ENCODE measurements around the gene PTPA. TPM values are rescaled to one million over a fixed set of nuclear protein-coding genes. Genes with fewer than 3 reads are reported as not detected.
"Not testable (repeated sequence)": the region's sequence is repeated elsewhere in the genome, so short reads cannot be mapped to it uniquely, and the experiment has no call there.

PTPA gene
- total and polyA plus RNA-seq, 11 donors, result 96.0 to 212 (median 172) TPM

DNA sequence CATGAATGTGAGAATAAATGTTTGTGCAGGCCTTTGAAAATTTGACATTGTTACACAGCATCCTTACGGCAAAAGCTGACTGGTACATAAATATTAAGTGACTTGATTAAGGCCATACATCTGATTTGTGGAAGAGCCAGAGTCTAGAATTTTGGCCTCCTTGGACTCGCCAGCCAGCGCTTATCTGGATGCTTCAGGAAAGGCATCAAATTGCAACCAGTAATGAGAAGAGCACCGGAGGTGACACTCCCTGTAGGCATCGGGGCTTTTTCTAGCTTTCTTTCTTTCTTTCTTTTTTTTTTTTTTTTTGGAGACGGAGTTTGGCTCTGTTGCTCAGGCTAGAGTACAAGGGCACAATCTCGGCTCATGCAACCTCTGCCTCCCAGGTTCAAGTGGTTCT, 80.0 kb downstream of the PTPA start:
- intact Hi-C loops (cut with DNase I), result no loop called here
- H3K9me3 ChIP-seq, result peaks cover 0 to 11% (median 3%) of the 10 kb centered on the region in 12 donors
- no peaks in the 10 kb centered on the region for H3K4me1 ChIP-seq
- no peak for ATAC-seq
- 85 to 89% (median 88%) methylated on average over 7 of the region's 7 CpGs for WGBS, 4 donors
- TF ChIP-seq, protein P1, sequence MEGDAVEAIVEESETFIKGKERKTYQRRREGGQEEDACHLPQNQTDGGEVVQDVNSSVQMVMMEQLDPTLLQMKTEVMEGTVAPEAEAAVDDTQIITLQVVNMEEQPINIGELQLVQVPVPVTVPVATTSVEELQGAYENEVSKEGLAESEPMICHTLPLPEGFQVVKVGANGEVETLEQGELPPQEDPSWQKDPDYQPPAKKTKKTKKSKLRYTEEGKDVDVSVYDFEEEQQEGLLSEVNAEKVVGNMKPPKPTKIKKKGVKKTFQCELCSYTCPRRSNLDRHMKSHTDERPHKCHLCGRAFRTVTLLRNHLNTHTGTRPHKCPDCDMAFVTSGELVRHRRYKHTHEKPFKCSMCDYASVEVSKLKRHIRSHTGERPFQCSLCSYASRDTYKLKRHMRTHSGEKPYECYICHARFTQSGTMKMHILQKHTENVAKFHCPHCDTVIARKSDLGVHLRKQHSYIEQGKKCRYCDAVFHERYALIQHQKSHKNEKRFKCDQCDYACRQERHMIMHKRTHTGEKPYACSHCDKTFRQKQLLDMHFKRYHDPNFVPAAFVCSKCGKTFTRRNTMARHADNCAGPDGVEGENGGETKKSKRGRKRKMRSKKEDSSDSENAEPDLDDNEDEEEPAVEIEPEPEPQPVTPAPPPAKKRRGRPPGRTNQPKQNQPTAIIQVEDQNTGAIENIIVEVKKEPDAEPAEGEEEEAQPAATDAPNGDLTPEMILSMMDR (IDR thresholded peaks at IDR 0.05), result no peak
- H3K27ac ChIP-seq, result no peak overlapping the region
- DNase-seq, result no peak
- peaks cover 0 to 12% (median 0%) of the 10 kb centered on the region in 9 donors for H3K27me3 ChIP-seq
- no peak overlapping the region for H3K4me3 ChIP-seq
- no peaks in the 10 kb centered on the region for H3K36me3 ChIP-seq

DNA sequence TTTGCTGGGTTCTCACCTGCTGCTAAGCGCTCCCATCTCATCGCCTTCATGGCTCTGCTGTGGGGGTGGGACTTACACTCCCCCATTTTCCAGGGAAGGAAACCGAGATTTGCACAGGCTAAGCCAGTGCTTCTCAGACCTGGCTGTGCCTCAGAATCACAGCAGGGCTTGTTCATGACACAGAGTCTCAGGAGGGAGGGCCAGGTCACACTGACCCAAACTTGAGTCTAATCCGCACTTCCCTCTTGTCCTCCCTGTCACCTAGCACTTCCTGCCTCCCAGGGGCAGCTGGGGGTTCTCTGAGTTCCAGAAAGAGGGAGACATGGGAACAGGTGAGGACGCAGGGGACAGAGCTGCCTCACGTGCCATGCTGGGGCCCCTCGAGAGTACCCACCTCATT, 82.4 kb downstream of the PTPA start:
- Histone ChIP-seq H3K4me3 (no peak overlapping the region), H3K27me3 (peaks cover 0 to 12% (median 0%) of the 10 kb centered on the region in 9 donors), H3K4me1 (peaks cover 0 to 13% (median under 1%) of the 10 kb centered on the region in 12 donors), H3K36me3 (no peaks in the 10 kb centered on the region), H3K27ac (no peak overlapping the region), H3K9me3 (peaks cover 0 to 11% (median 2%) of the 10 kb centered on the region in 12 donors)
- ATAC-seq, result no peak
- WGBS, 4 donors, result 62 to 81% (median 77%) methylated on average over 4 to 7 of the region's 7 CpGs
- no peak for DNase-seq
- no peak for TF ChIP-seq POLR2A (IDR thresholded peaks at IDR 0.05)
- TF ChIP-seq, protein P1 (IDR thresholded peaks at IDR 0.05), result no peak
- intact Hi-C loops (cut with DNase I), result no loop called here

DNA sequence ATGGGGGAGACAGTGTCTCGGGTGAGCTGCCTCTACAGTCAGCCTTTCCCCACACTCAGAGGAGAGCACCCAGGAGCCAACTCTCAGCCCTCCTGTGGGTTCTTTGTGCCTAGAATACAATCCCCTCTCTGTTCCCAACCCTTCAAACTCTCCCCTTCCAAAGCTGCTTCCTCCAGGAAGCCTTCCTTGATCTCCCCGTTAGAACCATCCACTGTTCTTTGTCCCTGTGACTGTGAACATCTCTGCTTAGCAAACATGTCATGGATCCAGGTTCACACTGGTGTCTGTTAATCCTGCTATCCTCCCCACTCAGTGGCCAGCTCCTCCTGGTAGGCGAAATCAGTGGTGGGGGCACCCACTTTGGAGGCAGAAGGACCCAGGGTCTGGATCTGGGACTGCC, 83.0 kb downstream of the PTPA start:
- Histone ChIP-seq H3K4me3 (no peak overlapping the region), H3K36me3 (no peaks in the 10 kb centered on the region), H3K27me3 (peaks cover 0 to 12% (median 0%) of the 10 kb centered on the region in 9 donors), H3K27ac (no peak overlapping the region), H3K4me1 (peaks cover 0 to 18% (median 4%) of the 10 kb centered on the region in 12 donors), H3K9me3 (peaks cover 0 to 11% (median 2%) of the 10 kb centered on the region in 12 donors)
- no peak for TF ChIP-seq POLR2A (IDR thresholded peaks at IDR 0.05)
- TF ChIP-seq, protein P1 (IDR thresholded peaks at IDR 0.05), result no peak
- ATAC-seq (no peak), DNase-seq (no peak)
- WGBS, 4 donors, result 50 to 80% (median 73%) methylated on average over 3 of the region's 3 CpGs
- intact Hi-C loops (cut with DNase I), result no loop called here

DNA sequence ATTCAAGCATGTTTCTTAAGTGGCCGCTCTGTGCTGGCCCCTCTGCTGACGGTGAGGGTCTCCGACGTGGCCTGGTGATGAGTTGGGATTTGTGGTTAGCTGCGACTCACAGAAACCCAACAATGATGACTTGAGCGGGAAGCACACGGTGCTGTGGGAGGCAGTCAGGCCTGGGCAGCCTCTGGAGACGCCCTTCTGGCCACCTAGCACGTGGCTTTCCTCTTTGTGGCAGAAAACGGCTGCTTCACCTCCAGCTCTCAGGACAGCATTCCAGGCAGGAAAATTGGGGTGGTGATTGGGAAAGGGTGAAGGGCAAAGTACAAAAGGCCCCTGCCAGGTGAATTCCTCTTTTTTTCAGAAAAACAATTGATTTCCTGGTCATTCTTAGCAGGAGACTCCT, 84.4 kb downstream of the PTPA start:
- Histone ChIP-seq H3K27me3 (peaks cover 0 to 12% (median 0%) of the 10 kb centered on the region in 9 donors), H3K9me3 (peaks cover 0 to 15% (median 2%) of the 10 kb centered on the region in 12 donors), H3K4me1 (peaks cover 0 to 19% (median 4%) of the 10 kb centered on the region in 12 donors), H3K36me3 (no peaks in the 10 kb centered on the region), H3K4me3 (no peak overlapping the region), H3K27ac (no peak overlapping the region)
- DNase-seq (no peak), ATAC-seq (no peak)
- WGBS, 4 donors, result 92 to 97% (median 93%) methylated on average over 10 of the region's 10 CpGs
- intact Hi-C loops (cut with DNase I), result no loop called here
- TF ChIP-seq, protein P1 (IDR thresholded peaks at IDR 0.05), result no peak
- TF ChIP-seq POLR2A (IDR thresholded peaks at IDR 0.05), result no peak

DNA sequence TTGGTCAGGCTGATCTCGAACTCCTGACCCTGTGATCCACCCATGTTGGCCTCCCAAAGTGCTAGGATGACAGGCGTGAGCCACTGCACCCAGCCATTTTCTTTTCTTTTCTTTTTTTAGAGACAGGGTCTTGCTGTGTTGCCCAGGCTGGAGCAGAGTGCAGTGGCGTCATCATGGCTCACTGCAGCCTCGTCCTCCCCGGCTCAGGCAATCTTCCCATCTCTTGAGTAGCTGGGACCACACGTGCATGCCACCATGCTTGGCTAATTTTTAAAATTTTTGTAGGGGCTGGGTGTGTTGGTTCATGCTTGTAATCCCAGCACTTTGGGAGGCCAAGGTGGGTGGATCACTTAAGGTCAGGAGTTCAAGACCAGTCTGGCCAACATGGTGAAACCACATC, 85.8 kb downstream of the PTPA start:
- intact Hi-C loops (cut with DNase I), result not testable (repeated sequence)
- 95 to 97% (median 96%) methylated on average over 6 of the region's 6 CpGs for WGBS, 4 donors

More for the DNA sequence above, 85.8 kb downstream of the PTPA start:
- not testable (repeated sequence) for ATAC-seq, DNase-seq, H3K27ac ChIP-seq, H3K4me3 ChIP-seq, H3K36me3 ChIP-seq
- peaks cover 0 to 19% (median 4%) of the 10 kb centered on the region in 12 donors for H3K4me1 ChIP-seq
- peaks cover 0 to 12% (median 0%) of the 10 kb centered on the region in 9 donors for H3K27me3 ChIP-seq
- peaks cover 0 to 12% (median 2%) of the 10 kb centered on the region in 12 donors for H3K9me3 ChIP-seq

Measured in heart left ventricle (tissue), 16 donors.